Caco-2 (cell line): ENCODE data around the gene PRX. TPM values are rescaled to one million over a fixed set of nuclear protein-coding genes. Genes with fewer than 3 reads are reported as not detected.
"Not testable (repeated sequence)": the region's sequence is repeated elsewhere in the genome, so short reads cannot be mapped to it uniquely, and the experiment has no call there.

Experiments used
- BruUV-seq: library from RNA; stranded (reverse); fragments of 400-500 nt; replicated peaks from 2 replicates; lab custom pipeline; 2021; lab: Mats Ljungman, UMichigan
- CTCF ChIA-PET: fragments of 300-600 bp; sonication (Branson Sonifier 250); formaldehyde crosslinking; loops from one replicate; lab custom pipeline; 2022; ENCODE audit warnings: antibody characterized with exemption; lab: Charles Lee
- POLR2A ChIA-PET: fragments of 300-600 bp; sonication (Branson Sonifier 250); formaldehyde crosslinking; loops from one replicate; lab custom pipeline; 2022; ENCODE audit warnings: antibody characterized with exemption; lab: Charles Lee
- DNase-seq, 2 experiments: peaks; one replicate each; pipeline versions ENCODE4 v3.0.0 to v3.0.0-alpha.2; 2020 to 2022
- H3K27me3 ChIP-seq: replicated peaks from 2 replicates; pipeline ENCODE4 v1.6.0; 2011; ENCODE audit warnings: low read length; ENCODE audit not compliant: control insufficient read depth, insufficient read depth
- H3K36me3 ChIP-seq: 2 replicates; pipeline ENCODE4 v1.5.1; 2011; ENCODE audit warnings: low read length; ENCODE audit not compliant: control insufficient read depth, insufficient read depth
- H3K4me1 ChIP-seq: fragments of 250-450 bp; sonication (Bioruptor Pico); 2 replicates; pipeline ENCODE4 v1.5.1; 2020; ENCODE audit warnings: mild to moderate bottlenecking
- H3K4me3 ChIP-seq: 2 replicates; pipeline ENCODE4 v1.5.1; 2011; ENCODE audit warnings: low read depth, mild to moderate bottlenecking, control low read depth, low read length
- H3K9me3 ChIP-seq: fragments of 250-450 bp; sonication (Bioruptor Pico); 2 replicates; pipeline ENCODE4 v1.5.1; 2020; ENCODE audit warnings: mild to moderate bottlenecking, moderate library complexity
- H3K27ac Mint-ChIP-seq: one replicate; pipeline ENCODE4 v1.8.0; 2022; ENCODE audit warnings: mixed read lengths; ENCODE audit not compliant: unreplicated experiment
- H3K27me3 Mint-ChIP-seq: one replicate; pipeline ENCODE4 v1.8.0; 2022; ENCODE audit warnings: mixed read lengths; ENCODE audit not compliant: insufficient read depth, unreplicated experiment
- H3K36me3 Mint-ChIP-seq: one replicate; pipeline ENCODE4 v1.8.0; 2022; ENCODE audit warnings: mild to moderate bottlenecking, mixed read lengths; ENCODE audit not compliant: insufficient read depth, unreplicated experiment
- H3K4me1 Mint-ChIP-seq: one replicate; pipeline ENCODE4 v1.8.0; 2022; ENCODE audit warnings: low read depth, mixed read lengths; ENCODE audit not compliant: unreplicated experiment
- H3K4me3 Mint-ChIP-seq: one replicate; pipeline ENCODE4 v1.8.0; 2022; ENCODE audit warnings: mild to moderate bottlenecking, moderate library complexity, mixed read lengths; ENCODE audit not compliant: unreplicated experiment
- H3K9me3 Mint-ChIP-seq: one replicate; pipeline ENCODE4 v1.8.0; 2022; ENCODE audit warnings: mixed read lengths; ENCODE audit not compliant: unreplicated experiment
- CTCF ChIP-seq, 2 experiments: fragments of 200-600 bp in 1 of 2; IDR thresholded peaks; 1 replicate in 1 of 2; 2 replicates in 1 of 2; pipeline versions ENCODE4 v1.5.1 to v1.8.0; 2011 to 2022; ENCODE audit warnings: antibody characterized with exemption in 1 of 2, control low read depth in 1 of 2, inconsistent platforms in 1 of 2, low read depth in 1 of 2, low read length in 1 of 2, mild to moderate bottlenecking in 1 of 2, moderate library complexity in 1 of 2; ENCODE audit not compliant: insufficient read depth in 1 of 2, severe bottlenecking in 1 of 2, unreplicated experiment in 1 of 2
- intact Hi-C: fragments of 100-400 bp; cut with micrococcal nuclease; formaldehyde crosslinking; loops from one replicate; pipeline ENCODE4 v1.10.0; 2022; ENCODE audit not compliant: unreplicated experiment
- total RNA-seq: library from RNA; stranded (reverse); gene quantifications from 2 replicates; pipeline ENCODE4 v1.2.3, GENCODE V29; 2022

Gene PRX
- total RNA-seq, 1 experiment from 2014 or later: 2.5 TPM

GRCh38 chr19:40411125-40411842 is 1.9 kb downstream of the PRX start:
- Mint-ChIP-seq H3K9me3 (no peaks in the 10 kb centered on the region), H3K36me3 (no peaks in the 10 kb centered on the region), H3K27me3 (no peaks in the 10 kb centered on the region), H3K4me3 (no peak overlapping the region), H3K4me1 (no peaks in the 10 kb centered on the region), H3K27ac (no peak overlapping the region)
- DNase-seq: no peak
- Histone ChIP-seq H3K9me3 (no peaks in the 10 kb centered on the region), H3K36me3 (no peaks in the 10 kb centered on the region), H3K4me3 (no peak overlapping the region), H3K27me3 (no peaks in the 10 kb centered on the region), H3K4me1 (no peaks in the 10 kb centered on the region)
- CTCF ChIA-PET: interaction anchor here (1.0 kb wide), 1 partner anchor 15 kb away, joined by 5 read pairs; the partner anchor contains the start of gene SERTAD1
- POLR2A ChIA-PET: no interaction called here
- intact Hi-C loops: no loop called here
- TF ChIP-seq CTCF (IDR thresholded peaks at IDR 0.05; ENCODE audit: insufficient read depth in 1 of 2, low read depth in 1 of 2, low read length in 1 of 2, severe bottlenecking in 1 of 2, unreplicated experiment in 1 of 2): no peak
- BruUV-seq: no TSS peak

- DNase-seq: no peak
- Mint-ChIP-seq H3K27ac (no peak overlapping the region), H3K36me3 (no peaks in the 10 kb centered on the region), H3K27me3 (no peaks in the 10 kb centered on the region), H3K4me1 (no peaks in the 10 kb centered on the region), H3K4me3 (no peak overlapping the region), H3K9me3 (no peaks in the 10 kb centered on the region)
- CTCF ChIA-PET: interaction anchor here (1.0 kb wide), 1 partner anchor 11 kb away, joined by 3 read pairs; no protein-coding TSS in a partner anchor
- Histone ChIP-seq H3K9me3 (no peaks in the 10 kb centered on the region), H3K27me3 (no peaks in the 10 kb centered on the region), H3K36me3 (no peaks in the 10 kb centered on the region), H3K4me1 (no peaks in the 10 kb centered on the region), H3K4me3 (no peak overlapping the region)
- no TSS peak for BruUV-seq
- TF ChIP-seq CTCF (IDR thresholded peaks at IDR 0.05; ENCODE audit: insufficient read depth in 1 of 2, low read depth in 1 of 2, low read length in 1 of 2, severe bottlenecking in 1 of 2, unreplicated experiment in 1 of 2): no peak
- POLR2A ChIA-PET: no interaction called here
- intact Hi-C loops: no loop called here
Measured at GRCh38 chr19:40410030-40410389, 3.2 kb downstream of the PRX start.

GRCh38 chr19:40408598-40408925 is 4.6 kb downstream of the PRX start:
- H3K27me3 Mint-ChIP-seq: not testable (repeated sequence)

More at GRCh38 chr19:40408598-40408925, 4.6 kb downstream of the PRX start:
- DNase-seq, BruUV-seq, H3K4me3 ChIP-seq, H3K4me1 ChIP-seq, H3K36me3 Mint-ChIP-seq, H3K4me3 Mint-ChIP-seq, intact Hi-C loops, H3K4me1 Mint-ChIP-seq, H3K9me3 ChIP-seq, H3K27me3 ChIP-seq, H3K36me3 ChIP-seq, H3K9me3 Mint-ChIP-seq, H3K27ac Mint-ChIP-seq: not testable (repeated sequence)
- CTCF ChIA-PET: interaction anchor here (0.6 kb wide), 1 partner anchor 12 kb away, joined by 3 read pairs; no protein-coding TSS in a partner anchor
- POLR2A ChIA-PET: interaction anchor here (0.6 kb wide), 1 partner anchor 12 kb away, joined by 3 read pairs; no protein-coding TSS in a partner anchor
